ENCODE results near the gene ATXN7L3.

Gene ATXN7L3

DNA sequence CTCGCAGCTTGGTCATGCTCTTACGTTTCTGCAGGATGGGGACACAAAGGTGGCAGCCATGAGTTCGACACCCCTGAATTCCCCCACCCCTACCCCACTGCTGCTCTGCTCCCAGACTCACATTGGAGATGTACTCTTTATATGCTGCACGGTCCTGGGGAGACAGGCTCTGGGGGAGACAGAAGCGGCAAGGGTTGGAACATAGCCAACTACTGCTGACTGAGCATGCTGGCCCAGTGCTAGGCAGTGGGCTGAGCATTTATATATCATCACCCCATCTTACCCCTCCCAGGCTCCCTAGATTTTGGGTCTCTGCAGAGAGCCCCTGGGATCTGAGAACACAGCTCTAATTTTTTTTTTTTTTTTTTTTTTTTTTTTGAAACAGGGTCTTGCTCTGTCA lies 8.1 kb upstream of the ATXN7L3 start:
- Histone ChIP-seq H4K8ac (ENCODE audit: low read length) (no peak overlapping the region), H2BK15ac (ENCODE audit: low read depth, poor library complexity, severe bottlenecking) (no peak overlapping the region), H3K36me3 (ENCODE audit: control insufficient read depth in 1 of 2, insufficient read depth in 2 of 2, low read depth in 1 of 2, low read length in 2 of 2) (peaks cover 49 to 65% of the 10 kb centered on the region in 2 experiments), H2BK5ac (ENCODE audit: low read depth, low read length, poor library complexity, severe bottlenecking) (no peak overlapping the region), H3K27me3 (ENCODE audit: control insufficient read depth in 1 of 2, insufficient read depth in 1 of 2, low read length in 2 of 2) (no peaks in the 10 kb centered on the region), H3K4me3 (ENCODE audit: insufficient read depth in 1 of 2, low read depth in 1 of 2, low read length in 2 of 2) (no peak overlapping the region), H3K4me2 (ENCODE audit: low read length, poor library complexity, severe bottlenecking) (no peak overlapping the region), H2AFZ (ENCODE audit: low read depth, low read length) (no peak overlapping the region), H2BK12ac (ENCODE audit: low read length in 2 of 2) (no peak overlapping the region), H3K4ac (ENCODE audit: low read depth in 1 of 2, low read length in 2 of 2) (no peak overlapping the region), H2AK5ac (ENCODE audit: low read length, severe bottlenecking) (no peak overlapping the region), H3K27ac (ENCODE audit: low read length, poor library complexity, severe bottlenecking) (no peak overlapping the region), H3K79me1 (replicated peaks; ENCODE audit: low read length, poor library complexity, severe bottlenecking) (peaks cover 23% of the 10 kb centered on the region), H3K14ac (ENCODE audit: low read length in 2 of 2) (no peak overlapping the region), H4K91ac (ENCODE audit: low read length) (no peak overlapping the region), H3K9me3 (ENCODE audit: control insufficient read depth, low read length) (no peaks in the 10 kb centered on the region), H2BK120ac (ENCODE audit: low read depth, low read length) (no peak overlapping the region), H3K23ac (ENCODE audit: low read length in 2 of 2) (no peak overlapping the region), H3K4me1 (ENCODE audit: control insufficient read depth, insufficient read depth, low read depth, low read length) (peaks cover 22% of the 10 kb centered on the region), H3K9ac (ENCODE audit: low read length) (no peak overlapping the region), H3K18ac (ENCODE audit: low read depth in 1 of 2, low read length in 2 of 2) (no peak overlapping the region)
- 100% methylated on average over 5 of the region's 5 CpGs for WGBS
- no peak for DNase-seq

DNA sequence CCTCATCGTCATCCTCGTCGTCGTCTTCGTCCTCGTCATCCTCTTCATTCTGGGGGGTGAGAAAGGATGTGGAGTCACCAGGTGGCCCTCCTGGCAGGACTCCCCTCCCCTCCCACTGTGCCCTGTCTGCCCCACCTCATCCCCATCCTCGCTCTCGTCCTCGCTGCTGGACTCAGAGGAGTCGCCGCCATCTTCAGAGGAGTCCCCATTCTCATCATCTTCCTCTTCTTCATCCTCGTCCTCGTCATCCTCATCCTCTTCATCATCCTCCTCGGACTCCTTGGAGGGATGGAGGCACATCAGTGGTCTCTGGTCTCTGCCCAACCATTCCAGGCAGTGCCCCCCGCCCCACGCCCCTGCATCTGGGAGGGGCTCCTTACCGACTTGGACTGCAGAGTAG lies 7.6 kb upstream of the ATXN7L3 start:
- Histone ChIP-seq H3K4ac (ENCODE audit: low read depth in 1 of 2, low read length in 2 of 2) (no peak overlapping the region), H2BK12ac (ENCODE audit: low read length in 2 of 2) (no peak overlapping the region), H3K14ac (ENCODE audit: low read length in 2 of 2) (no peak overlapping the region), H3K4me3 (ENCODE audit: insufficient read depth in 1 of 2, low read depth in 1 of 2, low read length in 2 of 2) (no peak overlapping the region), H2BK120ac (ENCODE audit: low read depth, low read length) (no peak overlapping the region), H3K9ac (ENCODE audit: low read length) (no peak overlapping the region), H3K23ac (ENCODE audit: low read length in 2 of 2) (no peak overlapping the region), H4K8ac (ENCODE audit: low read length) (no peak overlapping the region), H2AK5ac (ENCODE audit: low read length, severe bottlenecking) (no peak overlapping the region), H4K91ac (ENCODE audit: low read length) (no peak overlapping the region), H2AFZ (ENCODE audit: low read depth, low read length) (no peak overlapping the region), H3K4me2 (ENCODE audit: low read length, poor library complexity, severe bottlenecking) (no peak overlapping the region), H2BK15ac (ENCODE audit: low read depth, poor library complexity, severe bottlenecking) (no peak overlapping the region), H3K9me3 (ENCODE audit: control insufficient read depth, low read length) (no peaks in the 10 kb centered on the region), H3K27me3 (ENCODE audit: control insufficient read depth in 1 of 2, insufficient read depth in 1 of 2, low read length in 2 of 2) (no peaks in the 10 kb centered on the region), H3K4me1 (ENCODE audit: control insufficient read depth, insufficient read depth, low read depth, low read length) (peaks cover 22% of the 10 kb centered on the region), H3K36me3 (ENCODE audit: control insufficient read depth in 1 of 2, insufficient read depth in 2 of 2, low read depth in 1 of 2, low read length in 2 of 2) (peaks cover 49 to 61% of the 10 kb centered on the region in 2 experiments), H2BK5ac (ENCODE audit: low read depth, low read length, poor library complexity, severe bottlenecking) (no peak overlapping the region), H3K79me1 (replicated peaks; ENCODE audit: low read length, poor library complexity, severe bottlenecking) (peaks cover 20% of the 10 kb centered on the region), H3K18ac (ENCODE audit: low read depth in 1 of 2, low read length in 2 of 2) (no peak overlapping the region), H3K27ac (ENCODE audit: low read length, poor library complexity, severe bottlenecking) (no peak overlapping the region)
- DNase-seq = no peak
- 97% methylated on average over 17 of the region's 17 CpGs for WGBS

DNA sequence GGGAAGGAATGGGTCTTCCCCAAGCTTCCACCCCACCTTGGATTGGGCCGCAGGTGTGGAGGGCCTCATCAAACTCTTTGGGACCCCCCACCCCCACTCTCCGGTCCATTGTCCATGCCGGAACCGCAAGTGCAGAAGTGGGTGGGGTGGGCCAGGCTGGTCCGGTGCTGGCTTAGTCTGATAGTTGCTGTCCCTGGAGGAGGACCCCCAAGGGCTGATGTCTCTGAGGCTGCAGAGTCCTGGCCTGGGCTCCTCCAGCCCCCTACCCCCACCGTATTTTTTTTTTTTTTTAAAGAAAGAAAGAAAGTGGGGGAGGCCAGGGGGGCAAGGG lies 7.1 kb upstream of the ATXN7L3 start:
- no peak overlapping the region for H2BK120ac ChIP-seq (ENCODE audit: low read depth, low read length)
- H2BK5ac ChIP-seq (ENCODE audit: low read depth, low read length, poor library complexity, severe bottlenecking) = no peak overlapping the region
- no peak overlapping the region for H2BK15ac ChIP-seq (ENCODE audit: low read depth, poor library complexity, severe bottlenecking)
- no peak overlapping the region for H3K23ac ChIP-seq (ENCODE audit: low read length in 2 of 2)
- WGBS = 100% methylated on average over 4 of the region's 6 CpGs
- H2AFZ ChIP-seq (ENCODE audit: low read depth, low read length) = no peak overlapping the region
- H3K4me2 ChIP-seq (ENCODE audit: low read length, poor library complexity, severe bottlenecking) = no peak overlapping the region
- DNase-seq = no peak
- H2AK5ac ChIP-seq (ENCODE audit: low read length, severe bottlenecking) = no peak overlapping the region
- H3K4ac ChIP-seq (ENCODE audit: low read depth in 1 of 2, low read length in 2 of 2) = no peak overlapping the region
- no peaks in the 10 kb centered on the region for H3K27me3 ChIP-seq (ENCODE audit: control insufficient read depth in 1 of 2, insufficient read depth in 1 of 2, low read length in 2 of 2)
- H3K18ac ChIP-seq (ENCODE audit: low read depth in 1 of 2, low read length in 2 of 2) = no peak overlapping the region
- no peak overlapping the region for H3K14ac ChIP-seq (ENCODE audit: low read length in 2 of 2)
- H4K91ac ChIP-seq (ENCODE audit: low read length) = no peak overlapping the region
- H3K9ac ChIP-seq (ENCODE audit: low read length) = no peak overlapping the region
- peaks cover 22% of the 10 kb centered on the region for H3K4me1 ChIP-seq (ENCODE audit: control insufficient read depth, insufficient read depth, low read depth, low read length)
- no peak overlapping the region for H4K8ac ChIP-seq (ENCODE audit: low read length)
- H3K9me3 ChIP-seq (ENCODE audit: control insufficient read depth, low read length) = no peaks in the 10 kb centered on the region
- no peak overlapping the region for H3K27ac ChIP-seq (ENCODE audit: low read length, poor library complexity, severe bottlenecking)
- no peak overlapping the region for H2BK12ac ChIP-seq (ENCODE audit: low read length in 2 of 2)
- peaks cover 20% of the 10 kb centered on the region for H3K79me1 ChIP-seq (replicated peaks; ENCODE audit: low read length, poor library complexity, severe bottlenecking)
- no peak overlapping the region for H3K4me3 ChIP-seq (ENCODE audit: insufficient read depth in 1 of 2, low read depth in 1 of 2, low read length in 2 of 2)
- H3K36me3 ChIP-seq (ENCODE audit: control insufficient read depth in 1 of 2, insufficient read depth in 2 of 2, low read depth in 1 of 2, low read length in 2 of 2) = peaks cover 48 to 56% of the 10 kb centered on the region in 2 experiments

DNA sequence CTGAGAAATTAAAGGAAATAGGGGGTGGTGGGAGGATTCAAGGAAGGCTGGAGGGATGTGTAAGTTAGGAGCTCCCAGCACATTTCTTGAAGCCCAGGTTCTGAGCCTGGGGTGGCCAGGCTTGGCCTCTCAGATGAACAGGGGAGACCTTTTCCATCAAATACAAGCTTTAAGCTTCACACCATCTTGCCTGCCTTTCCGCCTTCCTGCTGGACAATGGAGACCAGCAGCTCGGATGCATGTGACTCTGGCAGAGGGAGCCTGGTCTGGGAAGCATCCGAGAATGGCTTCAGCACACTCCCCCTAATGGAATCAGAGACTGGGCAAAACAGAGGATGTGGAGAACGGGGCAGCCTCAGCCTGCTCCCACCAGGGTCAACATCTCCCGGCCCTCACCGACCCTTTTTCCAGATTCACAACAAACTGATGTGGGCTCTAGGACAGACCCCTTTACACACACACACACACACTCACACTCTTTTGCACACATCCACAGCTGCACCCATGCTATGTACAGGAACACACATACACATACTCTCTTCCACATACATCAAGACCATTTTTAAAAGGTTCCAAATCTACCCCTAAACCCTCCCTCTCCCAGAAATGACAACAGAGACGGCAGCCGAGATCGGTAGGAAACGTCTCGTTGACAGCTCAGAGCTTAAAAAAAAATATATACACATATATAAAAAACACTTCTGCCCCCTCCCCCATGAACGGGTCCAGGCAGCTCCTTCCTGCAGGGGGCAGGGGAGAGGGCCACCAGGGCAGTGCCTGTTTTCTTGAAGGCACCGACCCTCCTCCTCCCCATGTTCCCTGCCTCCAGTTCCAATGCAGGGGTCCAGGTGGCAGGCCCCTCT lies 6.5 kb upstream of the ATXN7L3 start:
- H2AK5ac ChIP-seq (ENCODE audit: low read length, severe bottlenecking) = no peak overlapping the region
- no peak overlapping the region for H3K4me2 ChIP-seq (ENCODE audit: low read length, poor library complexity, severe bottlenecking)
- H2BK5ac ChIP-seq (ENCODE audit: low read depth, low read length, poor library complexity, severe bottlenecking) = no peak overlapping the region
- H3K27me3 ChIP-seq (ENCODE audit: control insufficient read depth in 1 of 2, insufficient read depth in 1 of 2, low read length in 2 of 2) = no peaks in the 10 kb centered on the region
- H3K4ac ChIP-seq (ENCODE audit: low read depth in 1 of 2, low read length in 2 of 2) = no peak overlapping the region
- no peak overlapping the region for H2BK120ac ChIP-seq (ENCODE audit: low read depth, low read length)
- H4K91ac ChIP-seq (ENCODE audit: low read length) = no peak overlapping the region
- peak overlapping the region; percentile 27 for H3K9ac ChIP-seq (ENCODE audit: low read length)
- H3K27ac ChIP-seq (ENCODE audit: low read length, poor library complexity, severe bottlenecking) = no peak overlapping the region
- no peak overlapping the region for H3K14ac ChIP-seq (ENCODE audit: low read length in 2 of 2)
- H3K4me1 ChIP-seq (ENCODE audit: control insufficient read depth, insufficient read depth, low read depth, low read length) = peaks cover 19% of the 10 kb centered on the region
- DNase-seq = no peak
- no peak overlapping the region for H3K18ac ChIP-seq (ENCODE audit: low read depth in 1 of 2, low read length in 2 of 2)
- H3K36me3 ChIP-seq (ENCODE audit: control insufficient read depth in 1 of 2, insufficient read depth in 2 of 2, low read depth in 1 of 2, low read length in 2 of 2) = peaks cover 42 to 50% of the 10 kb centered on the region in 2 experiments
- no peak overlapping the region for H2BK12ac ChIP-seq (ENCODE audit: low read length in 2 of 2)
- 76% methylated on average over 13 of the region's 13 CpGs for WGBS
- H2BK15ac ChIP-seq (ENCODE audit: low read depth, poor library complexity, severe bottlenecking) = no peak overlapping the region
- no peak overlapping the region for H2AFZ ChIP-seq (ENCODE audit: low read depth, low read length)
- H3K4me3 ChIP-seq (ENCODE audit: insufficient read depth in 1 of 2, low read depth in 1 of 2, low read length in 2 of 2) = no peak overlapping the region
- peaks cover 17% of the 10 kb centered on the region for H3K79me1 ChIP-seq (replicated peaks; ENCODE audit: low read length, poor library complexity, severe bottlenecking)
- H4K8ac ChIP-seq (ENCODE audit: low read length) = no peak overlapping the region
- no peak overlapping the region for H3K23ac ChIP-seq (ENCODE audit: low read length in 2 of 2)
- no peaks in the 10 kb centered on the region for H3K9me3 ChIP-seq (ENCODE audit: control insufficient read depth, low read length)

Data from mesenchymal stem cell (in vitro differentiated cells and primary cell).